NCI-H345 treated with DMSO at 0.1 percent for 48 hours (cell line): Measurements from ENCODE around the gene BGN.

ENCODE experiments used
- DNase-seq: peaks from one replicate; lab custom pipeline; 2025; ENCODE audit not compliant: unreplicated experiment; lab: John Stamatoyannopoulos, UW

Gene BGN

GRCh38 chrX:153525451-153525850, 30.7 kb downstream of the BGN start:
- DNase-seq = no peak

- no peak for DNase-seq
These were observed 31.3 kb downstream of the BGN start for GRCh38 chrX:153526042-153526441.

- DNase-seq = no peak
These were observed 32.0 kb downstream of the BGN start for GRCh38 chrX:153526801-153527200.

GRCh38 chrX:153527208-153527607, 32.4 kb downstream of the BGN start:
- no peak for DNase-seq

GRCh38 chrX:153530411-153531129, 35.8 kb downstream of the BGN start:
- peak; percentile 21 for DNase-seq

GRCh38 chrX:153533091-153533490, 38.3 kb downstream of the BGN start:
- DNase-seq = no peak

GRCh38 chrX:153537080-153537479, 42.3 kb downstream of the BGN start:
- no peak for DNase-seq

GRCh38 chrX:153537526-153538295, 42.9 kb downstream of the BGN start:
- DNase-seq = peak; percentile 12

GRCh38 chrX:153538424-153538823, 43.6 kb downstream of the BGN start:
- no peak for DNase-seq

GRCh38 chrX:153539171-153539978, 44.6 kb downstream of the BGN start:
- DNase-seq = no peak

GRCh38 chrX:153539979-153540358, 45.2 kb downstream of the BGN start:
- no peak for DNase-seq

- DNase-seq = no peak
These were observed 49.9 kb downstream of the BGN start for GRCh38 chrX:153544727-153545126.

- no peak for DNase-seq
These were observed 51.6 kb downstream of the BGN start for GRCh38 chrX:153546386-153546785.

- no peak for DNase-seq
These were observed 52.4 kb downstream of the BGN start for GRCh38 chrX:153547195-153547594.

- no peak for DNase-seq
These were observed 54.5 kb downstream of the BGN start for GRCh38 chrX:153549231-153549630.

GRCh38 chrX:153549807-153550206, 55.0 kb downstream of the BGN start:
- DNase-seq = no peak

- DNase-seq = no peak
These were observed 56.4 kb downstream of the BGN start for GRCh38 chrX:153551135-153551534.

GRCh38 chrX:153554519-153555167, 59.9 kb downstream of the BGN start:
- peak; percentile 6 for DNase-seq

- no peak for DNase-seq
These were observed 62.0 kb downstream of the BGN start for GRCh38 chrX:153556767-153557166.

- DNase-seq = no peak
These were observed 63.0 kb downstream of the BGN start for GRCh38 chrX:153557618-153558355.
